Measurements from ENCODE around the gene SSR1.

Gene SSR1

DNA sequence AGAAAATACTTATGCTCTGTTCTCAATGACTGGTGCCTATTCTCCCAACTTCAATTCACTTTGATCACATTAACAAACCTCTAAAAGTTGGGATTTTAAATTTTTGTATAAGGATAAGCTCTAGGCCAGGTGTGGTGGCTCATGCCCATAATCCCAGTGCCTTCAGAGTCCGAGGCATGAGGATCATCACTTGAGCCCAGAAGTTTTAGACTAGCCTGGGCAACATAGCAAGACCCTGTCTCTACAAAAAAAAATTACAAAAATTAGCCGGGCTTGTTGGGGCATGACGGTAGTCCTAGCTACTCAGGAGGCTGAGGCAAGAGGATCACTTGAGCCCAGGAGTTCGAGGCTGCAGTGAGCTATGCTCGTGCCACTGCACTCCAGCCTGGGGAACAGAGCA lies 3.9 kb downstream of the SSR1 start:
- no peak for DNase-seq
- Histone ChIP-seq H4K91ac (ENCODE audit: low read length) (no peak overlapping the region), H3K9ac (ENCODE audit: low read length) (peak overlapping the region; percentile 51), H3K27me3 (ENCODE audit: control insufficient read depth in 1 of 2, insufficient read depth in 1 of 2, low read length in 2 of 2) (no peaks in the 10 kb centered on the region), H3K79me1 (replicated peaks; ENCODE audit: low read length, poor library complexity, severe bottlenecking) (peaks cover 2% of the 10 kb centered on the region), H3K4me2 (ENCODE audit: low read length, poor library complexity, severe bottlenecking) (no peak overlapping the region), H2AFZ (ENCODE audit: low read depth, low read length) (no peak overlapping the region), H3K4ac (ENCODE audit: low read depth in 1 of 2, low read length in 2 of 2) (no peak overlapping the region), H2BK15ac (ENCODE audit: low read depth, poor library complexity, severe bottlenecking) (no peak overlapping the region), H2BK5ac (ENCODE audit: low read depth, low read length, poor library complexity, severe bottlenecking) (no peak overlapping the region), H3K23ac (ENCODE audit: low read length in 2 of 2) (no peak overlapping the region), H2BK12ac (ENCODE audit: low read length in 2 of 2) (no peak overlapping the region), H3K9me3 (ENCODE audit: control insufficient read depth, low read length) (no peaks in the 10 kb centered on the region), H3K4me1 (ENCODE audit: control insufficient read depth, insufficient read depth, low read depth, low read length) (peaks cover 2% of the 10 kb centered on the region), H3K18ac (ENCODE audit: low read depth in 1 of 2, low read length in 2 of 2) (no peak overlapping the region), H2AK5ac (ENCODE audit: low read length, severe bottlenecking) (no peak overlapping the region), H3K14ac (ENCODE audit: low read length in 2 of 2) (no peak overlapping the region), H2BK120ac (ENCODE audit: low read depth, low read length) (no peak overlapping the region), H4K8ac (ENCODE audit: low read length) (no peak overlapping the region), H3K27ac (ENCODE audit: low read length, poor library complexity, severe bottlenecking) (no peak overlapping the region), H3K36me3 (ENCODE audit: control insufficient read depth in 1 of 2, insufficient read depth in 2 of 2, low read depth in 1 of 2, low read length in 2 of 2) (peaks cover 14 to 53% of the 10 kb centered on the region in 2 experiments), H3K4me3 (ENCODE audit: insufficient read depth in 1 of 2, low read depth in 1 of 2, low read length in 2 of 2) (no peak overlapping the region)
- 60% methylated on average over 5 of the region's 5 CpGs for WGBS

DNA sequence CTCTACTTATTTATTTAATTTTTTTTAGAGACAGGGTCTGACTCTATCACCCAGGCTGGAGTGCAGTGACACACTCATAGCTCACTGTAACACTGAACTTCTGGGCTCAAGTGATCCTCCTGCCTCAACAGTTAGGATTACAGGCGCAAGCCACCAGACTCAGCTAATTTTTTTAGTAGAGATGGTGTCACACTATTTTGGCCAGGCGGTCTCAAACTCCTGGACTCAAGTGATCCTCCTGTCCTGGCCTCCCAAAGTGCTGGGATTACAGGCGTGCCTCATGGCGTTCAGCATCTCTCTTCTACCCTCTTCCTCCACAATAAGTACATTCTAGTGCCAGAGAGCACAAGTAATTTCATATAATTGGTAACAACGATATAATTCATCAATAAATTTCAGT lies 5.5 kb downstream of the SSR1 start:
- no peak overlapping the region for H2BK12ac ChIP-seq (ENCODE audit: low read length in 2 of 2)
- H3K27me3 ChIP-seq (ENCODE audit: control insufficient read depth in 1 of 2, insufficient read depth in 1 of 2, low read length in 2 of 2): no peaks in the 10 kb centered on the region
- H3K18ac ChIP-seq (ENCODE audit: low read depth in 1 of 2, low read length in 2 of 2): no peak overlapping the region
- no peak overlapping the region for H3K27ac ChIP-seq (ENCODE audit: low read length, poor library complexity, severe bottlenecking)
- H2AFZ ChIP-seq (ENCODE audit: low read depth, low read length): no peak overlapping the region
- H3K79me1 ChIP-seq (replicated peaks; ENCODE audit: low read length, poor library complexity, severe bottlenecking): peaks cover 5% of the 10 kb centered on the region
- H3K4ac ChIP-seq (ENCODE audit: low read depth in 1 of 2, low read length in 2 of 2): no peak overlapping the region
- H3K9me3 ChIP-seq (ENCODE audit: control insufficient read depth, low read length): no peaks in the 10 kb centered on the region
- no peak overlapping the region for H2BK5ac ChIP-seq (ENCODE audit: low read depth, low read length, poor library complexity, severe bottlenecking)
- no peak for DNase-seq
- no peak overlapping the region for H3K4me3 ChIP-seq (ENCODE audit: insufficient read depth in 1 of 2, low read depth in 1 of 2, low read length in 2 of 2)
- no peak overlapping the region for H3K23ac ChIP-seq (ENCODE audit: low read length in 2 of 2)
- no peak overlapping the region for H3K4me2 ChIP-seq (ENCODE audit: low read length, poor library complexity, severe bottlenecking)
- H4K8ac ChIP-seq (ENCODE audit: low read length): no peak overlapping the region
- H3K9ac ChIP-seq (ENCODE audit: low read length): no peak overlapping the region
- no peak overlapping the region for H2AK5ac ChIP-seq (ENCODE audit: low read length, severe bottlenecking)
- H2BK15ac ChIP-seq (ENCODE audit: low read depth, poor library complexity, severe bottlenecking): no peak overlapping the region
- H3K14ac ChIP-seq (ENCODE audit: low read length in 2 of 2): no peak overlapping the region
- H2BK120ac ChIP-seq (ENCODE audit: low read depth, low read length): no peak overlapping the region
- peaks cover 21 to 67% of the 10 kb centered on the region in 2 experiments for H3K36me3 ChIP-seq (ENCODE audit: control insufficient read depth in 1 of 2, insufficient read depth in 2 of 2, low read depth in 1 of 2, low read length in 2 of 2)
- H4K91ac ChIP-seq (ENCODE audit: low read length): no peak overlapping the region
- 96% methylated on average over 5 of the region's 5 CpGs for WGBS
- no peaks in the 10 kb centered on the region for H3K4me1 ChIP-seq (ENCODE audit: control insufficient read depth, insufficient read depth, low read depth, low read length)

- 91% methylated on average over 1 of the region's 1 CpG for WGBS
- H3K18ac ChIP-seq (ENCODE audit: low read depth in 1 of 2, low read length in 2 of 2): no peak overlapping the region
These were observed 8.2 kb downstream of the SSR1 start for GRCh38 chr6:7304821-7305220.

GRCh38 chr6:7301702-7302101 lies 11.3 kb downstream of the SSR1 start:
- H3K27me3 ChIP-seq (ENCODE audit: control insufficient read depth in 1 of 2, insufficient read depth in 1 of 2, low read length in 2 of 2): no peaks in the 10 kb centered on the region
- H2AK5ac ChIP-seq (ENCODE audit: low read length, severe bottlenecking): no peak overlapping the region
- H3K4me1 ChIP-seq (ENCODE audit: control insufficient read depth, insufficient read depth, low read depth, low read length): no peaks in the 10 kb centered on the region
- 87% methylated on average over 3 of the region's 7 CpGs for WGBS
- H4K8ac ChIP-seq (ENCODE audit: low read length): no peak overlapping the region
- H2BK12ac ChIP-seq (ENCODE audit: low read length in 2 of 2): no peak overlapping the region
- DNase-seq: no peak
- no peak overlapping the region for H3K27ac ChIP-seq (ENCODE audit: low read length, poor library complexity, severe bottlenecking)
- H3K14ac ChIP-seq (ENCODE audit: low read length in 2 of 2): no peak overlapping the region
- H3K4me3 ChIP-seq (ENCODE audit: insufficient read depth in 1 of 2, low read depth in 1 of 2, low read length in 2 of 2): no peak overlapping the region
- H3K23ac ChIP-seq (ENCODE audit: low read length in 2 of 2): no peak overlapping the region
- H2BK120ac ChIP-seq (ENCODE audit: low read depth, low read length): no peak overlapping the region
- H3K4me2 ChIP-seq (ENCODE audit: low read length, poor library complexity, severe bottlenecking): no peak overlapping the region
- peaks cover 35 to 90% of the 10 kb centered on the region in 2 experiments for H3K36me3 ChIP-seq (ENCODE audit: control insufficient read depth in 1 of 2, insufficient read depth in 2 of 2, low read depth in 1 of 2, low read length in 2 of 2)
- H2BK15ac ChIP-seq (ENCODE audit: low read depth, poor library complexity, severe bottlenecking): no peak overlapping the region
- no peak overlapping the region for H3K9ac ChIP-seq (ENCODE audit: low read length)
- no peak overlapping the region for H3K18ac ChIP-seq (ENCODE audit: low read depth in 1 of 2, low read length in 2 of 2)
- no peak overlapping the region for H2AFZ ChIP-seq (ENCODE audit: low read depth, low read length)
- no peak overlapping the region for H4K91ac ChIP-seq (ENCODE audit: low read length)
- no peaks in the 10 kb centered on the region for H3K9me3 ChIP-seq (ENCODE audit: control insufficient read depth, low read length)
- no peak overlapping the region for H2BK5ac ChIP-seq (ENCODE audit: low read depth, low read length, poor library complexity, severe bottlenecking)
- H3K4ac ChIP-seq (ENCODE audit: low read depth in 1 of 2, low read length in 2 of 2): no peak overlapping the region
- peaks cover 27% of the 10 kb centered on the region for H3K79me1 ChIP-seq (replicated peaks; ENCODE audit: low read length, poor library complexity, severe bottlenecking)

More at GRCh38 chr6:7304821-7305220, 8.2 kb downstream of the SSR1 start:
- Histone ChIP-seq H3K14ac (ENCODE audit: low read length in 2 of 2) (no peak overlapping the region), H3K4me1 (ENCODE audit: control insufficient read depth, insufficient read depth, low read depth, low read length) (no peaks in the 10 kb centered on the region), H2BK120ac (ENCODE audit: low read depth, low read length) (no peak overlapping the region), H3K4me2 (ENCODE audit: low read length, poor library complexity, severe bottlenecking) (no peak overlapping the region), H3K9me3 (ENCODE audit: control insufficient read depth, low read length) (no peaks in the 10 kb centered on the region), H3K4me3 (ENCODE audit: insufficient read depth in 1 of 2, low read depth in 1 of 2, low read length in 2 of 2) (no peak overlapping the region), H3K27ac (ENCODE audit: low read length, poor library complexity, severe bottlenecking) (no peak overlapping the region), H2AFZ (ENCODE audit: low read depth, low read length) (no peak overlapping the region), H3K79me1 (replicated peaks; ENCODE audit: low read length, poor library complexity, severe bottlenecking) (peaks cover 15% of the 10 kb centered on the region), H2BK5ac (ENCODE audit: low read depth, low read length, poor library complexity, severe bottlenecking) (no peak overlapping the region), H2BK15ac (ENCODE audit: low read depth, poor library complexity, severe bottlenecking) (no peak overlapping the region), H3K36me3 (ENCODE audit: control insufficient read depth in 1 of 2, insufficient read depth in 2 of 2, low read depth in 1 of 2, low read length in 2 of 2) (peaks cover 34 to 90% of the 10 kb centered on the region in 2 experiments), H2AK5ac (ENCODE audit: low read length, severe bottlenecking) (no peak overlapping the region), H3K27me3 (ENCODE audit: control insufficient read depth in 1 of 2, insufficient read depth in 1 of 2, low read length in 2 of 2) (no peaks in the 10 kb centered on the region), H4K91ac (ENCODE audit: low read length) (no peak overlapping the region), H3K9ac (ENCODE audit: low read length) (peak overlapping the region; percentile 33), H4K8ac (ENCODE audit: low read length) (no peak overlapping the region), H3K23ac (ENCODE audit: low read length in 2 of 2) (no peak overlapping the region), H3K4ac (ENCODE audit: low read depth in 1 of 2, low read length in 2 of 2) (no peak overlapping the region), H2BK12ac (ENCODE audit: low read length in 2 of 2) (no peak overlapping the region)
- DNase-seq: no peak

All from mesenchymal stem cell (in vitro differentiated cells and primary cell).